Measurements from ENCODE around the gene IRAK2.

GRCh38 chr3:10205451-10206165 is 40.9 kb downstream of the IRAK2 start:
- no peak for TF ChIP-seq CTCF (conservative IDR thresholded peaks at IDR 0.05; ENCODE audit: low read length)
- no peak for TF ChIP-seq EZH2phosphoT487 (IDR thresholded peaks at IDR 0.05; ENCODE audit: borderline replicate concordance)
